Loucy (cell line): ENCODE measurements around the gene MCAT.

Source experiments
- CTCF ChIP-seq: fragments of 200-600 bp; sonication (generic); conservative IDR thresholded peaks from 2 replicates; pipeline ENCODE4 v1.5.1; 2014; ENCODE audit warnings: mild to moderate bottlenecking, antibody characterized with exemption, low read length
- EZH2phosphoT487 ChIP-seq: fragments of 200-600 bp; IDR thresholded peaks from 2 replicates; pipeline ENCODE4 v1.6.1; 2018; ENCODE audit warnings: antibody characterized with exemption, mild to moderate bottlenecking, moderate library complexity, borderline replicate concordance

- TF ChIP-seq CTCF (no peak), EZH2phosphoT487 (no peak)
Observed at GRCh38 chr22:43114958-43115357, 28.2 kb downstream of the MCAT start.
